Measurements from ENCODE around the gene ZDHHC21.

- TF ChIP-seq POLR2AphosphoS5 (IDR thresholded peaks at IDR 0.05; ENCODE audit: low read depth) = no peak
- TF ChIP-seq CTCF (conservative IDR thresholded peaks at IDR 0.05; ENCODE audit: low read depth in 2 of 2) = peak; percentile 26 to 61; a peak in 3 of 4 replicates
- TF ChIP-seq ETS1 (IDR thresholded peaks at IDR 0.05) = no peak
- TF ChIP-seq EZH2phosphoT487 (IDR thresholded peaks at IDR 0.05; ENCODE audit: unreplicated experiment) = no peak
- TF ChIP-seq REST (IDR thresholded peaks at IDR 0.05; ENCODE audit: unreplicated experiment) = no peak
- TF ChIP-seq CREB1 (CRISPR knock-in tag; IDR thresholded peaks at IDR 0.05; ENCODE audit: low read depth) = no peak
Observed at GRCh38 chr9:14633148-14633547, 60.1 kb downstream of the ZDHHC21 start.
